ENCODE data around the gene KLF2. TPM values are rescaled to one million over a fixed set of nuclear protein-coding genes. Genes with fewer than 3 reads are reported as not detected.

KLF2 gene
- total and polyA plus RNA-seq, 7 donors: 2.8 to 49.3 (median 21.4) TPM

DNA sequence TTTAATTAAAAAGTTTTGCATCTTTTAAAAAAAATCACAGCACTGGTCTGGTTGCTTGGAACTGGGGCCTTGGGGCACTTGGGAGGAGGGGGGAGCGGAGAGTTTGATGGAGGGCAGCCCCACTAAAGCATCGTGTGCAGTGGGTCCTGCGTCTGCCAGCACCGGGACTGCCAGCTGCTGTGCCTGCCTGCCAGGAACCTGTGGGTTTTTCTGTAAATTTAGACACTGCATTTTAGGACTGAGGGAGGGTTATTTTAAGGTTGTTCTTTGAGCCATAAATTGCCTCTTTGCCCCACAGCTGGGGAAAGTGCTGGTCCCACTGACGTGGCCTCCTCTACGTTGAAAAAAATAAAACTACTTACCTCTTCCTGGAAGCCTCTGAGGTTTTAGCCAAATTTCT is 2.9 kb downstream of the KLF2 start:
- 39 to 68% methylated on average over 6 of the region's 6 CpGs for WGBS, 2 donors
- Histone ChIP-seq H3K36me3 (peaks cover 4 to 25% (median 9%) of the 10 kb centered on the region in 4 donors), H3K9me3 (no peaks in the 10 kb centered on the region), H3K27ac (peak overlapping the region; percentile 94 to 97 (median 97)), H3K27me3 (no peaks in the 10 kb centered on the region), H3K4me3 (peak overlapping the region; percentile 58 to 92 (median 75)), H3K4me1 (peaks cover 0 to 45% (median 40%) of the 10 kb centered on the region in 4 donors)
- DNase-seq: no peak
- TF ChIP-seq POLR2AphosphoS5 (IDR thresholded peaks at IDR 0.05) (peak in 1 of 4 donors; percentile 35), EP300 (IDR thresholded peaks at IDR 0.05) (no peak)
- intact Hi-C loops (cut with DNase I): loop anchor here (5.0 kb wide), 1 partner anchor 80 kb away; no protein-coding TSS in a partner anchor

DNA sequence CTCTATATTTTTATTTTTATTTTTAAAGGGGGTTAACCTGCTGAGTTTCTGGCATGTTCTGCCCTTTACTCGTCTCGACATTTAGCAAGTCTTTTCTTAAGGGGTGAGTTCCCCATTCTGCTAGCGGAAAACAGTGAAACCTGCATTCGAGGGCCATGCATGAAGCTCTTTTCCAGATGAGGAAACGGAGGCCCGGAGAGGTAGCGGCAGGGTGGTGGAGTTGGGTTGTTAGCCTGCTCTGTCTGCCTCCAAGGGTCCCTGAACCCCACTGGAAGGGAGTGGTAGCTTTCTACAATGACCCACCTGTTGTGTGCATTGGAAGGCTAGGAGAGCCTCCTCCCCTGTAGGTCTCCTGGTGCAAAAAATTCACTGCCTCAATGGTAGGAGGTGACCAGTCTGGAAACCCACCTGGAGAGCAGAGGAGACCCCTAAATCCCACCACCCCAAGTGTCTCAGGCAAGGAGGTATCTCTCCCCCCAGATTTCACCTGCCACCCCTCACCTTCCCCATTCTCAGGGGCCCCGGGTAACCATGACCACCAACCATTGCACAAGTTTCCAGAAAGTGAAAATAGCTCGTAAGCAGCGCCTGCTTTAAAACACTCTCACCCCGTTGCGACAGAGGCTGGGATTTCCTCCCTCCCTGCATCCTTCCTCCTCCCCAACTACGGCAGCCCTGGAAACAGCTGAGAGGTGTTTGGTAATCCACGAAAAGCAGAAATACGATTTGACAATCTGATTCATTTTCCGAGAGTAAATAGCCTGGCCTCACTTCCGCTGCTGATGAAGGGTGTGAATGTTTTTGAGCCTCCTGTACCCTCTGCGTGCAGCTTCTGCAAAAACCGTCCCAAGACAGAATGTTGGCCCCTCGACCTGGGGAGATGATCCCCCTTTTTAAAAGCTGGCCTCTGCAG is 3.5 kb downstream of the KLF2 start:
- TF ChIP-seq POLR2AphosphoS5 (IDR thresholded peaks at IDR 0.05) (peak; percentile 72 to 90 (median 74)), POLR2A (IDR thresholded peaks at IDR 0.05) (no peak), EP300 (IDR thresholded peaks at IDR 0.05) (peak in 2 of 4 donors; percentile 74 to 82)
- TF ChIP-seq, protein P1, sequence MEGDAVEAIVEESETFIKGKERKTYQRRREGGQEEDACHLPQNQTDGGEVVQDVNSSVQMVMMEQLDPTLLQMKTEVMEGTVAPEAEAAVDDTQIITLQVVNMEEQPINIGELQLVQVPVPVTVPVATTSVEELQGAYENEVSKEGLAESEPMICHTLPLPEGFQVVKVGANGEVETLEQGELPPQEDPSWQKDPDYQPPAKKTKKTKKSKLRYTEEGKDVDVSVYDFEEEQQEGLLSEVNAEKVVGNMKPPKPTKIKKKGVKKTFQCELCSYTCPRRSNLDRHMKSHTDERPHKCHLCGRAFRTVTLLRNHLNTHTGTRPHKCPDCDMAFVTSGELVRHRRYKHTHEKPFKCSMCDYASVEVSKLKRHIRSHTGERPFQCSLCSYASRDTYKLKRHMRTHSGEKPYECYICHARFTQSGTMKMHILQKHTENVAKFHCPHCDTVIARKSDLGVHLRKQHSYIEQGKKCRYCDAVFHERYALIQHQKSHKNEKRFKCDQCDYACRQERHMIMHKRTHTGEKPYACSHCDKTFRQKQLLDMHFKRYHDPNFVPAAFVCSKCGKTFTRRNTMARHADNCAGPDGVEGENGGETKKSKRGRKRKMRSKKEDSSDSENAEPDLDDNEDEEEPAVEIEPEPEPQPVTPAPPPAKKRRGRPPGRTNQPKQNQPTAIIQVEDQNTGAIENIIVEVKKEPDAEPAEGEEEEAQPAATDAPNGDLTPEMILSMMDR (IDR thresholded peaks at IDR 0.05): no peak
- Histone ChIP-seq H3K9me3 (no peaks in the 10 kb centered on the region), H3K27ac (peak overlapping the region; percentile 94 to 97 (median 97)), H3K4me1 (peaks cover 0 to 45% (median 40%) of the 10 kb centered on the region in 4 donors), H3K27me3 (no peaks in the 10 kb centered on the region), H3K4me3 (peak overlapping the region; percentile 58 to 92 (median 75)), H3K36me3 (peaks cover 4 to 25% (median 9%) of the 10 kb centered on the region in 4 donors)
- WGBS, 2 donors: 21 to 38% methylated on average over 20 of the region's 20 CpGs
- intact Hi-C loops (cut with DNase I): loop anchor here (2.0 to 5.0 kb wide), 2 partner anchors 55 to 81 kb away; no protein-coding TSS in a partner anchor
- DNase-seq: peak; percentile 96

- Histone ChIP-seq H3K4me3 (peak overlapping the region in 2 of 4 donors; percentile 4 to 92), H3K36me3 (peaks cover 4 to 25% (median 9%) of the 10 kb centered on the region in 4 donors), H3K27ac (peak overlapping the region; percentile 94 to 97 (median 97)), H3K9me3 (no peaks in the 10 kb centered on the region), H3K4me1 (peaks cover 0 to 43% (median 36%) of the 10 kb centered on the region in 4 donors), H3K27me3 (no peaks in the 10 kb centered on the region)
- DNase-seq: no peak
- TF ChIP-seq POLR2AphosphoS5 (IDR thresholded peaks at IDR 0.05) (peak in 3 of 4 donors; percentile 7 to 18 (median 8)), POLR2A (IDR thresholded peaks at IDR 0.05) (peak in 1 of 2 donors; percentile 4), EP300 (IDR thresholded peaks at IDR 0.05) (no peak)
- TF ChIP-seq, protein P1 (IDR thresholded peaks at IDR 0.05): no peak
- intact Hi-C loops (cut with DNase I): loop anchor here (2.0 to 5.0 kb wide), 2 partner anchors 54 to 82 kb away; no protein-coding TSS in a partner anchor
- 33 to 53% methylated on average over 11 of the region's 11 CpGs for WGBS, 2 donors
Observed at GRCh38 chr19:16328824-16329482, 4.3 kb downstream of the KLF2 start.

GRCh38 chr19:16330368-16330801 is 5.8 kb downstream of the KLF2 start:
- TF ChIP-seq EP300 (IDR thresholded peaks at IDR 0.05) (no peak), POLR2AphosphoS5 (IDR thresholded peaks at IDR 0.05) (peak in 3 of 4 donors; percentile 62 to 67 (median 67)), POLR2A (IDR thresholded peaks at IDR 0.05) (no peak)
- TF ChIP-seq, protein P1 (IDR thresholded peaks at IDR 0.05): no peak
- DNase-seq: peak; percentile 83
- 13 to 27% methylated on average over 8 of the region's 8 CpGs for WGBS, 2 donors
- H3K27me3 ChIP-seq: no peaks in the 10 kb centered on the region
- intact Hi-C loops (cut with DNase I): no loop called here
- H3K4me3 ChIP-seq: no peak overlapping the region
- H3K9me3 ChIP-seq: no peaks in the 10 kb centered on the region
- H3K4me1 ChIP-seq: peaks cover 0 to 40% (median 33%) of the 10 kb centered on the region in 4 donors
- H3K27ac ChIP-seq: peak overlapping the region in 3 of 4 donors; percentile 57 to 97 (median 97)
- peaks cover 4 to 25% (median 9%) of the 10 kb centered on the region in 4 donors for H3K36me3 ChIP-seq
